MCF 10A (cell line): Measurements from ENCODE around the gene HMOX1. TPM values are rescaled to one million over a fixed set of nuclear protein-coding genes. Genes with fewer than 3 reads are reported as not detected.

Experiments used
- BruUV-seq: library from RNA; stranded (reverse); fragments of 400-500 nt; replicated peaks from 2 replicates; lab custom pipeline; 2021; lab: Mats Ljungman, UMichigan
- CTCF ChIA-PET: fragments of 300-600 bp; sonication (Branson Sonifier 250); formaldehyde crosslinking; extraction: SDS; loops from one replicate; lab custom pipeline; 2021; ENCODE audit warnings: antibody characterized with exemption, inconsistent platforms; lab: Yijun Ruan, JAX
- POLR2A ChIA-PET: fragments of 300-600, 350-650 bp; sonication (Branson Sonifier 250); formaldehyde crosslinking; extraction: SDS; loops from one replicate; lab custom pipeline; 2020; ENCODE audit warnings: antibody characterized with exemption, inconsistent platforms; lab: Yijun Ruan, JAX
- DNase-seq: peaks from one replicate; pipeline ENCODE4 v3.0.0-alpha.2; 2018; ENCODE audit not compliant: unreplicated experiment
- H3K27ac Mint-ChIP-seq: one replicate; pipeline ENCODE4 v1.8.0; 2022; ENCODE audit warnings: mild to moderate bottlenecking, low read depth, mixed read lengths; ENCODE audit not compliant: unreplicated experiment
- H3K27me3 Mint-ChIP-seq: one replicate; pipeline ENCODE4 v1.8.0; 2022; ENCODE audit warnings: mixed read lengths; ENCODE audit not compliant: insufficient read depth, unreplicated experiment
- H3K36me3 Mint-ChIP-seq: one replicate; pipeline ENCODE4 v1.8.0; 2022; ENCODE audit warnings: mild to moderate bottlenecking, moderate library complexity, mixed read lengths; ENCODE audit not compliant: insufficient read depth, unreplicated experiment
- H3K4me1 Mint-ChIP-seq: one replicate; pipeline ENCODE4 v1.8.0; 2022; ENCODE audit warnings: mixed read lengths; ENCODE audit not compliant: insufficient read depth, unreplicated experiment
- H3K4me3 Mint-ChIP-seq: one replicate; pipeline ENCODE4 v1.8.0; 2022; ENCODE audit warnings: mild to moderate bottlenecking, moderate library complexity, mixed read lengths; ENCODE audit not compliant: unreplicated experiment
- H3K9me3 Mint-ChIP-seq: one replicate; pipeline ENCODE4 v1.8.0; 2022; ENCODE audit warnings: mixed read lengths; ENCODE audit not compliant: unreplicated experiment
- intact Hi-C: fragments of 100-400 bp; cut with micrococcal nuclease; formaldehyde crosslinking; loops from 2 replicates; pipeline ENCODE4 v1.14.1; 2022
- total RNA-seq: library from RNA; stranded (reverse); gene quantifications from 2 replicates; pipeline ENCODE4 v1.2.3, GENCODE V29; 2022
- TF ChIP-seq, protein P1 (sequence below): fragments of 200-600 bp; IDR thresholded peaks from one replicate; pipeline ENCODE4 v1.8.0; 2022; ENCODE audit warnings: antibody characterized with exemption, mild to moderate bottlenecking; ENCODE audit not compliant: unreplicated experiment

The HMOX1 gene
- total RNA-seq, 1 experiment from 2014 or later, result 1.9 TPM

DNA sequence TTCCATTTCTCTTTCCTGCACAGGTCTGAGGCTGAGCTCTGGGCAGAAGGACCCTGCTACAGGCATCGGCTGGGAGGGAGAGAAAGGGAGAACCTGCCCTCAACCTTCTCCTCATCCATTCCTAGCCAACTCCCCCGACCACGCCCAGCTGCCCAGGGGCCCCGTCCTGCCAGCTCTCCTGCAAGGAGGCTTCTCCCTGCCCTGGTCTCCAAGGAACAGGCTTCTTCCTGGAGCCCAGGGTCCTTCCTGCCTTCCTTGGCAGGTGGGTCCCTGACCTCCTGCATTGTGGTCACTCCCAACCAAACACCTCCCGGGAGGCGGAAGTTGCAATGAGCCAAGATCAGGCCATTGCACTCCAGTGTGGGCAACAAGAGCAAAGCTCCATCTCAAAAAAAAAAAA is 12.5 kb upstream of the HMOX1 start:
- no peak overlapping the region for H3K27ac Mint-ChIP-seq
- ChIA-PET CTCF (no interaction called here), POLR2A (interaction anchor here (0.6 to 1.1 kb wide), 2 partner anchors 9 to 91 kb away, joined by 3 read pairs; no protein-coding TSS in a partner anchor)
- H3K4me3 Mint-ChIP-seq, result no peak overlapping the region
- H3K27me3 Mint-ChIP-seq, result no peaks in the 10 kb centered on the region
- BruUV-seq, result no TSS peak
- no peak for DNase-seq
- H3K9me3 Mint-ChIP-seq, result no peaks in the 10 kb centered on the region
- peaks cover 10% of the 10 kb centered on the region for H3K36me3 Mint-ChIP-seq
- H3K4me1 Mint-ChIP-seq, result peaks cover 11% of the 10 kb centered on the region
- TF ChIP-seq, protein P1, sequence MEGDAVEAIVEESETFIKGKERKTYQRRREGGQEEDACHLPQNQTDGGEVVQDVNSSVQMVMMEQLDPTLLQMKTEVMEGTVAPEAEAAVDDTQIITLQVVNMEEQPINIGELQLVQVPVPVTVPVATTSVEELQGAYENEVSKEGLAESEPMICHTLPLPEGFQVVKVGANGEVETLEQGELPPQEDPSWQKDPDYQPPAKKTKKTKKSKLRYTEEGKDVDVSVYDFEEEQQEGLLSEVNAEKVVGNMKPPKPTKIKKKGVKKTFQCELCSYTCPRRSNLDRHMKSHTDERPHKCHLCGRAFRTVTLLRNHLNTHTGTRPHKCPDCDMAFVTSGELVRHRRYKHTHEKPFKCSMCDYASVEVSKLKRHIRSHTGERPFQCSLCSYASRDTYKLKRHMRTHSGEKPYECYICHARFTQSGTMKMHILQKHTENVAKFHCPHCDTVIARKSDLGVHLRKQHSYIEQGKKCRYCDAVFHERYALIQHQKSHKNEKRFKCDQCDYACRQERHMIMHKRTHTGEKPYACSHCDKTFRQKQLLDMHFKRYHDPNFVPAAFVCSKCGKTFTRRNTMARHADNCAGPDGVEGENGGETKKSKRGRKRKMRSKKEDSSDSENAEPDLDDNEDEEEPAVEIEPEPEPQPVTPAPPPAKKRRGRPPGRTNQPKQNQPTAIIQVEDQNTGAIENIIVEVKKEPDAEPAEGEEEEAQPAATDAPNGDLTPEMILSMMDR, result no peak
- intact Hi-C loops, result no loop called here

- H3K27ac Mint-ChIP-seq, result no peak overlapping the region
- no peaks in the 10 kb centered on the region for H3K27me3 Mint-ChIP-seq
- BruUV-seq, result no TSS peak
- H3K4me1 Mint-ChIP-seq, result peaks cover 11% of the 10 kb centered on the region
- H3K4me3 Mint-ChIP-seq, result no peak overlapping the region
- intact Hi-C loops, result no loop called here
- peaks cover 10% of the 10 kb centered on the region for H3K36me3 Mint-ChIP-seq
- ChIA-PET POLR2A (no interaction called here), CTCF (interaction anchor here (0.9 kb wide), 1 partner anchor 12 kb away, joined by 5 read pairs; no protein-coding TSS in a partner anchor)
- no peaks in the 10 kb centered on the region for H3K9me3 Mint-ChIP-seq
- DNase-seq, result no peak
- TF ChIP-seq, protein P1, result no peak
Observed at GRCh38 chr22:35369996-35370395, 10.9 kb upstream of the HMOX1 start.

- Mint-ChIP-seq H3K4me3 (no peak overlapping the region), H3K4me1 (peaks cover 19% of the 10 kb centered on the region), H3K9me3 (no peaks in the 10 kb centered on the region), H3K36me3 (peaks cover 10% of the 10 kb centered on the region), H3K27ac (no peak overlapping the region), H3K27me3 (no peaks in the 10 kb centered on the region)
- TF ChIP-seq, protein P1, result no peak
- ChIA-PET POLR2A (no interaction called here), CTCF (interaction anchor here (1.0 kb wide), 1 partner anchor 23 kb away, joined by 7 read pairs; no protein-coding TSS in a partner anchor)
- no TSS peak for BruUV-seq
- DNase-seq, result no peak
- intact Hi-C loops, result no loop called here
Observed at GRCh38 chr22:35373781-35374180, 7.1 kb upstream of the HMOX1 start.

DNA sequence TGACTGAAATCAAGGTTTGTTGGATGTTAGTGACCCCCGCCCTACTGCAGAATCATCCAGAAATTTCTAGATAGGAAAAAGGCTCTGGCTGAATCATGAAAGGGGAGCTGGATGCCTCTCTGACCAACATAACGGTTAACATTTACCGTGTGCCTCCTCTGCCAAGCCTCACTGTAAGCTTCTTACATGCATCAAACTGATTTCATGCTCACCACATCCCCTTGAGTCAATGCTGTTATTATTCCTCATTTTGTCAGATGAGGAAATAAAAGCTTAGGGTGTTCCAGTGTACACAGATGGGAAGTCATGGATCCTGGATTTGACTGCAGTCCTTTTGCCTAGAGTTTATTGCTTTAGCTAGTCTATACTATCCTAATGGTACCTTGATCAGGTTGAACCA is 5.9 kb upstream of the HMOX1 start:
- no TSS peak for BruUV-seq
- TF ChIP-seq, protein P1, result no peak
- ChIA-PET POLR2A (no interaction called here), CTCF (interaction anchor here (1.0 to 2.6 kb wide), 2 partner anchors 10 to 24 kb away, joined by 3 to 10 read pairs; no protein-coding TSS in a partner anchor)
- DNase-seq, result no peak
- no peak overlapping the region for H3K4me3 Mint-ChIP-seq
- H3K4me1 Mint-ChIP-seq, result peaks cover 23% of the 10 kb centered on the region
- intact Hi-C loops, result no loop called here
- peaks cover 10% of the 10 kb centered on the region for H3K36me3 Mint-ChIP-seq
- H3K27me3 Mint-ChIP-seq, result no peaks in the 10 kb centered on the region
- no peaks in the 10 kb centered on the region for H3K9me3 Mint-ChIP-seq
- H3K27ac Mint-ChIP-seq, result no peak overlapping the region
